ENCODE measurements around the gene FNDC8. TPM values are rescaled to one million over a fixed set of nuclear protein-coding genes. Genes with fewer than 3 reads are reported as not detected.

The FNDC8 gene
- total and polyA plus RNA-seq, 2 of the 4 experiments (the other 2 are of a cell fraction), result not detected

DNA sequence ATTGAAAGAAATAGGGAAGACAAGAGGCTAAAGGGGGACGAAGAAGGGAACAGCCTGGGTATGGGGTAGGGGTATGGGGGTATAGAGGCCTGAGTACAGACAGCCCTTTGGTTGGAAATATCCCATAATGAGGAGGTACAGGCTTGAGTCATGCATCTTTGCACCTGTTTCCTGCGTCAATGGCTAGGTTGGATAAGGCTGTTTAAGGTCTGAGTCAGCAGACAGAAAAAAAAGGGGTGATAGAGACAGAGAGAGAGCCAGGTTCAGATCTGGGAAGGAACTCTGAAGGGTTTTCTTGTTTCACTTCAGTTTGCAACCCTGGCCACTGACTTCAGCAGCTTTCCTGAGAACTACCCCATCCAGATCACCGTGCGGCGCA, 8.5 kb downstream of the FNDC8 start:
- Histone ChIP-seq H3K27me3 (ENCODE audit: control insufficient read depth, insufficient read depth, low read length) (no peaks in the 10 kb centered on the region), H4K91ac (ENCODE audit: insufficient read depth, low read depth, low read length) (no peak overlapping the region), H3K4me2 (ENCODE audit: low read depth, low read length) (no peak overlapping the region; the same call in 1 of the 2 replicates), H3K4ac (ENCODE audit: low read depth, low read length) (no peak overlapping the region), H2AK5ac (ENCODE audit: low read depth, low read length) (no peak overlapping the region), H3K4me1 (ENCODE audit: control insufficient read depth, insufficient read depth, low read length) (peaks cover 36% of the 10 kb centered on the region), H3K36me3 (ENCODE audit: control insufficient read depth, insufficient read depth, low read length) (peaks cover 39% of the 10 kb centered on the region), H3K56ac (ENCODE audit: extremely low read depth, insufficient read depth, low read length) (no peak overlapping the region), H3K18ac (ENCODE audit: low read depth, low read length) (peak overlapping the region; percentile 26; the same call in 1 of the 2 replicates), H3K9ac (ENCODE audit: low read depth, low read length) (no peak overlapping the region), H4K8ac (ENCODE audit: low read depth in 2 of 2, low read length in 2 of 2) (no peak overlapping the region; a peak in 1 of 4 replicates), H4K5ac (ENCODE audit: low read depth, low read length) (peak overlapping the region; percentile 11; the same call in 1 of the 2 replicates), H4K20me1 (ENCODE audit: insufficient read depth, low read length) (no peaks in the 10 kb centered on the region; the same call in 1 of the 2 replicates), H2BK120ac (ENCODE audit: low read depth, low read length) (no peak overlapping the region), H3K9me1 (ENCODE audit: insufficient read depth, low read length) (peaks cover 17% of the 10 kb centered on the region), H3K27ac (ENCODE audit: insufficient read depth, low read length) (peak overlapping the region; percentile 63; the same call in 1 of the 2 replicates), H2BK5ac (ENCODE audit: low read depth, low read length, poor library complexity, severe bottlenecking) (no peak overlapping the region), H3K4me3 (ENCODE audit: insufficient read depth, low read depth, low read length) (no peak overlapping the region), H2BK15ac (ENCODE audit: low read depth, low read length) (no peak overlapping the region), H3K23ac (ENCODE audit: low read depth, low read length) (no peak overlapping the region), H3K9me3 (ENCODE audit: control insufficient read depth, insufficient read depth, low read length) (no peaks in the 10 kb centered on the region), H3K14ac (replicated peaks; ENCODE audit: low read depth, low read length) (no peak overlapping the region), H2AK9ac (replicated peaks; ENCODE audit: low read depth, low read length, poor library complexity) (no peak overlapping the region), H3K79me1 (ENCODE audit: low read depth in 1 of 2, low read length in 2 of 2) (no peaks in the 10 kb centered on the region), H2AFZ (replicated peaks; ENCODE audit: low read length, poor library complexity) (no peak overlapping the region), H2BK20ac (ENCODE audit: low read depth, low read length) (no peak overlapping the region)
- in situ Hi-C loops (cut with MboI; ENCODE audit: low sequenced_read_pairs), result loop anchor here (10.0 kb wide), 2 partner anchors 585 to 705 kb away; no protein-coding TSS in a partner anchor
- CTCF ChIA-PET, result interaction anchor here (0.9 kb wide), 1 partner anchor 11 kb away, joined by 4 read pairs; no protein-coding TSS in a partner anchor
- TF ChIP-seq, protein P1, sequence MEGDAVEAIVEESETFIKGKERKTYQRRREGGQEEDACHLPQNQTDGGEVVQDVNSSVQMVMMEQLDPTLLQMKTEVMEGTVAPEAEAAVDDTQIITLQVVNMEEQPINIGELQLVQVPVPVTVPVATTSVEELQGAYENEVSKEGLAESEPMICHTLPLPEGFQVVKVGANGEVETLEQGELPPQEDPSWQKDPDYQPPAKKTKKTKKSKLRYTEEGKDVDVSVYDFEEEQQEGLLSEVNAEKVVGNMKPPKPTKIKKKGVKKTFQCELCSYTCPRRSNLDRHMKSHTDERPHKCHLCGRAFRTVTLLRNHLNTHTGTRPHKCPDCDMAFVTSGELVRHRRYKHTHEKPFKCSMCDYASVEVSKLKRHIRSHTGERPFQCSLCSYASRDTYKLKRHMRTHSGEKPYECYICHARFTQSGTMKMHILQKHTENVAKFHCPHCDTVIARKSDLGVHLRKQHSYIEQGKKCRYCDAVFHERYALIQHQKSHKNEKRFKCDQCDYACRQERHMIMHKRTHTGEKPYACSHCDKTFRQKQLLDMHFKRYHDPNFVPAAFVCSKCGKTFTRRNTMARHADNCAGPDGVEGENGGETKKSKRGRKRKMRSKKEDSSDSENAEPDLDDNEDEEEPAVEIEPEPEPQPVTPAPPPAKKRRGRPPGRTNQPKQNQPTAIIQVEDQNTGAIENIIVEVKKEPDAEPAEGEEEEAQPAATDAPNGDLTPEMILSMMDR (conservative IDR thresholded peaks at IDR 0.05; ENCODE audit: low read depth, low read length), result no peak
- no peak for TF ChIP-seq FOS (IDR thresholded peaks at IDR 0.05; ENCODE audit: low read depth, low read length)
- no peak for TF ChIP-seq CHD1 (IDR thresholded peaks at IDR 0.05; ENCODE audit: low read depth, low read length)
- TF ChIP-seq SMC3 (IDR thresholded peaks at IDR 0.05; ENCODE audit: low read depth, low read length), result no peak
- TF ChIP-seq, protein P2, sequence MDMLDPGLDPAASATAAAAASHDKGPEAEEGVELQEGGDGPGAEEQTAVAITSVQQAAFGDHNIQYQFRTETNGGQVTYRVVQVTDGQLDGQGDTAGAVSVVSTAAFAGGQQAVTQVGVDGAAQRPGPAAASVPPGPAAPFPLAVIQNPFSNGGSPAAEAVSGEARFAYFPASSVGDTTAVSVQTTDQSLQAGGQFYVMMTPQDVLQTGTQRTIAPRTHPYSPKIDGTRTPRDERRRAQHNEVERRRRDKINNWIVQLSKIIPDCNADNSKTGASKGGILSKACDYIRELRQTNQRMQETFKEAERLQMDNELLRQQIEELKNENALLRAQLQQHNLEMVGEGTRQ (IDR thresholded peaks at IDR 0.05; ENCODE audit: low read depth, low read length), result no peak
- TF ChIP-seq, protein P3, sequence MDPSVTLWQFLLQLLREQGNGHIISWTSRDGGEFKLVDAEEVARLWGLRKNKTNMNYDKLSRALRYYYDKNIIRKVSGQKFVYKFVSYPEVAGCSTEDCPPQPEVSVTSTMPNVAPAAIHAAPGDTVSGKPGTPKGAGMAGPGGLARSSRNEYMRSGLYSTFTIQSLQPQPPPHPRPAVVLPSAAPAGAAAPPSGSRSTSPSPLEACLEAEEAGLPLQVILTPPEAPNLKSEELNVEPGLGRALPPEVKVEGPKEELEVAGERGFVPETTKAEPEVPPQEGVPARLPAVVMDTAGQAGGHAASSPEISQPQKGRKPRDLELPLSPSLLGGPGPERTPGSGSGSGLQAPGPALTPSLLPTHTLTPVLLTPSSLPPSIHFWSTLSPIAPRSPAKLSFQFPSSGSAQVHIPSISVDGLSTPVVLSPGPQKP (IDR thresholded peaks at IDR 0.05; ENCODE audit: borderline replicate concordance, low read depth, low read length), result no peak
- no peak for TF ChIP-seq POLR2A (IDR thresholded peaks at IDR 0.05; ENCODE audit: low read depth, low read length)
- TF ChIP-seq MAZ (IDR thresholded peaks at IDR 0.05; ENCODE audit: borderline replicate concordance, low read depth, low read length), result no peak
- TF ChIP-seq RFX5 (IDR thresholded peaks at IDR 0.05; ENCODE audit: low read depth, low read length), result no peak
- TF ChIP-seq RCOR1 (IDR thresholded peaks at IDR 0.05; ENCODE audit: insufficient replicate concordance, low read length), result no peak
- no peak for TF ChIP-seq NFE2L2 (IDR thresholded peaks at IDR 0.05; ENCODE audit: low read depth, low read length)
- TF ChIP-seq RAD21 (IDR thresholded peaks at IDR 0.05; ENCODE audit: low read length), result no peak
- no peak for TF ChIP-seq BHLHE40 (IDR thresholded peaks at IDR 0.05; ENCODE audit: low read depth, low read length)
- TF ChIP-seq MXI1 (IDR thresholded peaks at IDR 0.05; ENCODE audit: borderline replicate concordance, low read depth, low read length), result no peak
- no peak for TF ChIP-seq MAFK (IDR thresholded peaks at IDR 0.05; ENCODE audit: low read depth, low read length)
- no peak for TF ChIP-seq CEBPB (IDR thresholded peaks at IDR 0.05; ENCODE audit: low read depth, low read length)
- POLR2A ChIA-PET (ENCODE audit: unreplicated experiment), result no interaction called here
- DNase-seq, result peak; percentile 40
- ATAC-seq (ENCODE audit: low read depth), result no peak
- no TSS peak for BruUV-seq (replicated peaks)
- WGBS, 2 experiments (ENCODE audit: extremely low coverage in 2 of 2, insufficient read length in 1 of 2), result 100% methylated on average over 4 of the region's 5 CpGs; no CpG with 5 or more reads in 1 of the 2 experiments
- intact Hi-C loops (cut with micrococcal nuclease), result no loop called here
- dilution Hi-C loops (cut with HindIII; ENCODE audit: low sequenced_read_pairs, unreplicated experiment), result no loop called here
